GM18511 (cell line): Measurements from ENCODE around the gene RIN3.
A peak's percentile ranks its signal among the peaks of the same experiment; 100 is the strongest.
"Not testable (repeated sequence)": the region's sequence is repeated elsewhere in the genome, so short reads cannot be mapped to it uniquely, and the experiment has no call there.

Source experiments
- ATAC-seq: cut with Tn5 transposase; IDR thresholded peaks from one replicate; pipeline ENCODE4 v1.9.1; 2021; ENCODE audit warnings: mild to moderate bottlenecking, moderate library complexity; ENCODE audit not compliant: unreplicated experiment

The RIN3 gene

DNA sequence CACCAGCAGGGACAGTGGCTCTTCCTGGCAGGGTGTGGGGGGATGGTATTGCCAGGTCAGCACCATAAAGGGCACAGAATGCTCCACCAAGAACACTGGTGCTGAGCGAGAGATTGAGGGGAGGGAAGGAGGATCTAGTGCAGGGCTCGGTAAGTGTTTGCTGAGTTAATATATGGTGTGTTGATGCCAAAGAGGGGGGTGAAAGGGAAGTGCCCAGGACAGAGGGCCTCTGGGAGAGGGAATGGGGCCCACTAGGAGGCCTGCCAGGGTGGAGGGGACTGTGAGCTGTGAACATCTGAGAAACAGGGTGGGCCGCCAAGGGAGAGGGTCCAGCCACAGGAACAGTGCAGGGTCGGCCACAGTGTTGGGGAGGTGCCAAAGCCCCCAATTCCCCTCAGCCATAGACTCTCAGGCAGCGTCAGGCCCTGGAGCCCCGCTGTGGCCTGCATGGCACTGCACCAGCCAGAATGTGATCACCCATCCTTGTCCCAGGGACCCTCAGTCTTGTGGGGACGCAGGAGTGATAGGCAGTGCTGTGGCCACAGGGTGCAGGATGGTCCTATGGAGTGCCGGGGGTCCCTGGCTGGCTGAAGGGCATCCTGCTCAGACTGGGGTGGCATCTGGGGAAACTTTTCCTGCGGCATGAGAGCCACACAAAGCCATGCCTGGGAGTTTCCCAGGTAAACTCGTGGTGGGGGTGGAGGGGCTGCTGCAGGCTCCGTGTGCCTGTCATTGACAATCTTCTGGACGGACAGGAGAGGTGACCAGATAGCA, 11.9 kb downstream of the RIN3 start:
- no peak for ATAC-seq

DNA sequence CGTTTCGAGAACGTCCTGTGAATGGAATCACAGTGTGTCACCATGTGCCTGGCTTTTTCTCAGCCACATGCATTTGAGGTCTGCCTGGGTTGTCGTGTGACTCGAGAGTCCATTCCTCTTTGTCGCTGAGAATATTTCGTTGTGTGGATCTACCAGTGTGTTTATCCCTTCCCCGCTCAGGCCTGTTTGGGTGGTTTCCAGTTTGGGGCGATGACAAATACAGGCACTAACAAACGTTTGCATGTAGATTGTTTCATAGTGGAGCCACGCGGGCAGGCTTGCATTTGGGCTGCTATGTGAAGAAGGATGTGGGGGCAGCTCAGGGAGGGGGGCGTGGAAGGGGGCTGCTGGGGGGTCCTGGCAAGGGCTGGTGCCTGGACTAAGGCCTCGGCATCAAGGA, 14.1 kb downstream of the RIN3 start:
- ATAC-seq: no peak

DNA sequence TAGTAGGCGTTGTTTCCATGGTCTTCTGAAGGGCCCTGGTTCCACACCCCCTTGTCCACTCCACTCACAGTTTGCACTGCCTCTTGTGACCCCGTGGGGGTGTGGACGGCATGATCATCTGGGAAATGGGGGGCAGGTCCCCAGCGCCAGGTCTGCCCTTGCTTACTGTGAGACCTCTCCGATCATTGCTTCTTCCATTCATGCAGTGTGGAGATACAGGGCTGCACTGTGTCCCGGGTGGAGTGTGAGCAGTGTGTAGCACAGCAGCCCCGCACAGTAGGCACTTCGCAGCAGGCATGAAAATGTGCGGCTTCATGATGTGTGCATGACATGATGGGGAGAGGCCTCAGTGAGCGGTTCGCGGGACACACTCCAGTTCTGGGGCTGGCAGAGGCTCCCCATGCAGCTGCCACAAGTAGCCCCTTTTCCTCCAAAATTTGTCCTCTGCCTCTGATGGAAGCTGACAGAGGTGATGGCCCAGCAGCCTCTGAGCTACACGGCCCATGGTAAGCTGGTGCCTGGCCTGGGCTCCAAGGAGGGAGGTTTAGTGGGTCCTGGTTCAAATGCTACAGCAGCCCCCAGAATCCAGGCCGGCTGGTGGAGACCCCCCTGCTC, 15.0 kb downstream of the RIN3 start:
- ATAC-seq: no peak

DNA sequence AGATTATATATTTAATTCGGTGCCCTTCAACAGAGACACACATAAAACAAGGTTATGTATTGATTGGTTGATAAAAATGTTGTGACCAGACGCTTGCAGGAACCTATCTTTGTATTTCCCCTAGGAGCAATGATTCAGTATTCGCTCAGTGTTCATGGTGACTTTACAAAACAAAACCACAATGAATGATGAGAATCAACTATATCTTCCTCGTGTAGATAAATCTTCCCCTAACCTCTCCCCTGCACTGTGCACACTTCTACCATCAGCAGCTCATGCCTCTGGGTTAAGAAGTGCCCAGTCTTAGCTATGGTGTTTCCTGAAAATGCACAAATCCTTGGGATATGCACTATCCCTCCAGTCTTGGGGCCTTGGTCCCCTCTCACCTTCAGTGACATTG, 16.3 kb downstream of the RIN3 start:
- no peak for ATAC-seq

DNA sequence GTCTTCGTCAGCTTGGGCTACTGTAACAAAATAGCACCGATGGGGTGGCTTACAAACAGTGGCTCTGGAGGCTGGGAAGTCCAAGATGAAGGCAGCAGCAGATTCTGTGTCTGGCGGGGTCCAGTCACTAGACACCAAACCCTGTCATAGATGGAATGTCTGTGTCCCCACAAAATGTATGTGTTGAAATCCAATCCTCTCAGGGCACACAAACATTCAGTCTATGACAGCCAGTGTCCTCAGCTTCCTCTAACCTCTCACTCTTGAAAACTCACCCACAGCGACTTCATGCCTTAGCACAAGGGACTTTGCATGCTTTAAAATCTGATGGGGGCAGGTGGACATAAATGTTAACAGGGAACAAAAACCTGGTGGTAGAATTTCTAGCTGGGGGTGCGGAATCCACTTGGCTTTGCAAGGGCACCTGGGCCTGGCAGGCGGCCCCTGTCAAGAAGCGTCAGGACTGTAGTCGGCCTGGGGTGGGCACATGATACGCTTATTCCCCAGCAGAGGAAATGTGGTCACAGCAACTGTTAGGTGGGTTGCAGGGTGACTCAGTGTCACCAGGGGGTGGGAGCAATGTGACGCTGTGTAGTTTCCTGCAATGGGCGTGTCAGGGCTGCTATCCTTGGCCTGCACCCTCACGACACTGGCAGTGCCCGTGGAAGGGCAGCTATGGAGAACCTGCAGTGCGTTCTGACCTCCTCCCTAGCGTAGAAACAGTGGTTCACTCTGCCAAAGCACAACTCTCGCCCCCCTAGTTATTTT, 17.7 kb downstream of the RIN3 start:
- ATAC-seq: peak; percentile 77

DNA sequence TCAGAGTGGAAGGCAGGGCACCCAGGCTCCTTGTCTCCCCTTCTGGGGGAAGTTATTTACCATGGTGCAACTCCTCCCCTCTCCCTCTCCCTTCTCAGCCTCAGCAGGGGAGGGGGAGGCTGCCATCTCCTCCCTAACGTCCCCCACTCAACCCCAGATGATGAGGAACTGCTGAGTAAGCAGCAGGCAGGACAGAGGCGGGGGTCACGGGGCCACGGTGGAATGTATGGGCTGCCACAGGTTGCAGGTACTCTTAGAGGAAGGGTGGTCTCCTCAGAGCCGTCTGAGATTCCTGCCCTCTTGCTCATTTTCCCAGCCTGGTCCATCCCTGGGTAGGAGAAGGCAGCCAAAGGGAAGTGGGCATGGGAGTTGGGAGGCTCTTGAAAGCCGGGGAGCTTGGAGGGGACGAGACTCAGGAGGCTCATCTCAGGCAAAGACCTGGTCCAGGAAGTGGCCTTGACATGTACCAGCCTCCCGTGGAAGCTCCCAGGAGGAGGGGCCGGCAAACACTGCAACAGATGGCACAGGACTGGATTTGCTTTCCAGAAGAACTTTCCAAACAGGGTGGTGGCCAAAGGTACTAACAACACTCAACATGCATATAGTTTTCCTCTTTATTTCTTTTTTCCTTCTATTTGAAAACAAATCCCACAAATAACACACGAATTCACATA, 19.0 kb downstream of the RIN3 start:
- ATAC-seq: no peak

DNA sequence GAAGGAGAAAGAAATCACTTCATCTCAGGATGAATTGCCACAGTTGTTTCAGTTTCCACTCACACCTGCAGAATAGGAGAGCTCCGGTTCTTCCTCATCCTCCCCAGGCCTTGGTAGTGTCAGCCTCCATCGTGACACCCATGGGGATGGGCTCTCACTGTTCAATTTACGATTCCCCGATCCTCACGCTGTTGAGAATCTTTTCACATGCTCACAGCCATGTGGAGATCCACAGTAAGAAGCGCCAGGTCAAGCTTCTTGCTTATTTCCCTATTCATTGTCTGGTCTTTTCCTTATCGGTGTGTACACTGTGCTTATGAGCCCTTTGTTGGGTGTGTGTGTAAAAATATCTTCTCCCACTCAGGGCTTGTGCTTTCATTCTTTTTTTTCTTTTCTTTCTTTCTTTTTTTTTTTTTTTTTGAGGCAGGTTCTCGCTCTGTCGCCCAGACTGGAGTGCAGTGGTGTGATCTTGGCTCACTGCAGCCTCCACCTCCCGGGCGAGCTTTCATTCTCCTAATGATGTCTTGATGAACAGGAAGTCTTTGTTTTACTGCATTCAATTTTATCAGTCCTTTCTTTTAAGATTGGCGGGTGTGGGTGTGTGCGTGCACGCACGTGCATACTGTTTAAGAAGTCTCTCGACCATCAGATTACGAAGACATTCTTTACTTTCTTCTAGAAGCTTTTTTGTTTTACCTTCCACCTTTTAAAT, 21.5 kb downstream of the RIN3 start:
- no peak for ATAC-seq

DNA sequence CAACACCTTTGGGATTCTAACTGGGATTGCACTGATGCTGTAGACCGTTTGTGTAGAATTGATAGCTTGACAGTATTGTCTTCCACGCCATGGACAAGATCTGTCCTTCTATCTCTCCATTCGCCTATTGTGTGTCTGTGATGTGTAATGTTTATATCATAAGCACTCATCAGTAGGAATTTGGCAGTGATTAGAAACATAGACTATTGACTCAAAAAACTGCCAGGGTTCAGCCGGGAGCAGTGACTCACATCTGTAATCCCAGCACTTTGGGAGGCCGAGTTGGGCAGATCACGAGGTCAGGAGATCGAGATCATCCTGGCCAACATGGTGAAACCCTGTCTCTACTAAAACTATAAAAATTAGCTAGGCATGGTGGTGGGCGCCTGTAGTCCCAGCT, 22.6 kb downstream of the RIN3 start:
- ATAC-seq: not testable (repeated sequence)

DNA sequence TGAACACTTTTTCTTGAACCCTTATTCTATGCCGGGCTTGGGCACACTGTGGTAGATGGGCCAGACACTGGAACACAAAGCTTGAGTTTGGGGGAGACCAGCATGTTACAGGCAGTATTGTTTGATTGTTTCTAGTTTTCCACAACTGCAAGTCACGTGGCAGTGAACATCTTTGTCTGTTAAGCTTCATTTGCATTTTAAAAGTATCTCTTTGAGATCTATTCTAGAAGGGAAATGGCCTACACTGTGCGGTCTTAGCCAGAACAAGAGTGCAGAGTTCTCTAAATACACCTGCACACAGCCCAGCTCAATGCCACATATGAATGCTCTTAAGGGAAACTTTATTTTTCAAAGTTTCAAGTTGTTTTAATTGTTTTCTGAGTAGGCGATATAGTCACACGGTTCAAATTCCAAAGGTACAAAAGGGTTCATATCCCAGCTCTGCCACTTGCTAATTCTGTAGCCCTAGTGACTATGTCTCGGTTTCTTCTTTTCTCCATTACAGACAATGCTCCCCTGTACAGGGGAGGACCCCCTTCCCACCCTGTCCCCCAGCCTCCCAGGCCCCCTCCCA, 24.9 kb downstream of the RIN3 start:
- peak; percentile 90 for ATAC-seq

DNA sequence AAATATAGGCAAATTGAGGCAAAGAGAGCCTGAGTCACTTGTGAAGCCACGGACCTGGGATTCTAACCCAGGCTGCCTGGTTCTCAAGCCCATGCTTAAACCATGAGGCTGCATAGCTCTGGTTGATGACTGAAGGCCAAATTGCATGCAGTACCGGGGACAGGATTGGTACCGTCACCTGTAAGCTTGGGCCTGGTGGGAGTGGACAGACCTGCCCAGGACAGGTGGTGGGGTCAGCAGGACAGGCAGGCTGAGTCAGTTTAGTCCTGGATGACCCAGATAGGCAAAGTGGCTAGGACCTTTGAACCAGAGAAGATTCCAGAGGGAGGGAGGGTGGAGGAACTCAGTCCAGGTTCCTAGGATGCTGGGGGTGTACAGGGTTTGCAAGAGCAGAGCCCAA, 25.8 kb downstream of the RIN3 start:
- no peak for ATAC-seq

DNA sequence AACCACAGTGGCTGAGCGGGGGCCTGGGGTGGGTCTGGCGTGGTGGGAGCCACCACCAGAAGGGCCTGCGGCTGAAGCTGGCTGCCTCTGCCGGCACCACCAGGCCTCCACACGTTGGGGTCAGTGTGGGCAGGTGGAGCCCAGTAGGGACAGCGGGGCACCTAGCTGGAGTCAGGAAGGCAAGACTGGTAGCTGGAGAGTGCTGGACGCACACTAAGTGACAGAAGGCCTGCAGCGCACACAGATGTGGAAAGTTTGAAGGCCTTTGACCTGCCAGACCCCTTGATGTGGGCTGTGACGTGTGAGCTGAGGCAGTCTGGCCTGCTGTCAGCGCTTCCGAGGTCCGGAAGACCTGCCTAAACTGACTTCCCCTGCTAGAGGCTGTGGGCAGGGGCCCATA, 26.3 kb downstream of the RIN3 start:
- no peak for ATAC-seq

DNA sequence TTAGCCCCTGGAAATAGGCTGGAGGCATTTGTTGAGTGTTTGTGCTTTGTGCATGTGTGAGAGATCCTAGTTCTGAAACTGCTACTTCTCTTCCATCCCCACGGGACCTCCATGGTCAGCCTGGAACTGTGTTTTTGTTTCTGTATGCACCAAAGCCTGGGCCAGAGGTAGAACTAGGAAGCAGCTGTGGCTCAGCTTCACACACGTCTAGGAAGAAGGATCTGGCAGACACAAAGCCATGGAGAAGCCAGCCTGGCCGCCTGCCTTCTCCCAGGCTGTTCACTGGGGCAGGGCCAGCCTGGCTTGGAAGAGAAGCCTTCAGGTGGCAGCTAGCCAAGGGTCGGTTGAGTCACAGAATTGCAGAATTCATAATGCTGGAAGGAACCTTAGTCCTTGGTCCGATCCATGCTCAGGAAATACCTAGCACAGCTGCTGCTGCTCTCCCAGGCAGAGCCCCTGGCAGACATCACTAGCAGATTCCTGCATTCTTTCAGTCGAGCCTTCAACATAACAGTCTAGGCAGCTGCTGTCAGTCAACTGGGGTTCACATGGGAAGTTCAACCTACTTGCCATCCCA, 27.0 kb downstream of the RIN3 start:
- peak; percentile 45 for ATAC-seq

DNA sequence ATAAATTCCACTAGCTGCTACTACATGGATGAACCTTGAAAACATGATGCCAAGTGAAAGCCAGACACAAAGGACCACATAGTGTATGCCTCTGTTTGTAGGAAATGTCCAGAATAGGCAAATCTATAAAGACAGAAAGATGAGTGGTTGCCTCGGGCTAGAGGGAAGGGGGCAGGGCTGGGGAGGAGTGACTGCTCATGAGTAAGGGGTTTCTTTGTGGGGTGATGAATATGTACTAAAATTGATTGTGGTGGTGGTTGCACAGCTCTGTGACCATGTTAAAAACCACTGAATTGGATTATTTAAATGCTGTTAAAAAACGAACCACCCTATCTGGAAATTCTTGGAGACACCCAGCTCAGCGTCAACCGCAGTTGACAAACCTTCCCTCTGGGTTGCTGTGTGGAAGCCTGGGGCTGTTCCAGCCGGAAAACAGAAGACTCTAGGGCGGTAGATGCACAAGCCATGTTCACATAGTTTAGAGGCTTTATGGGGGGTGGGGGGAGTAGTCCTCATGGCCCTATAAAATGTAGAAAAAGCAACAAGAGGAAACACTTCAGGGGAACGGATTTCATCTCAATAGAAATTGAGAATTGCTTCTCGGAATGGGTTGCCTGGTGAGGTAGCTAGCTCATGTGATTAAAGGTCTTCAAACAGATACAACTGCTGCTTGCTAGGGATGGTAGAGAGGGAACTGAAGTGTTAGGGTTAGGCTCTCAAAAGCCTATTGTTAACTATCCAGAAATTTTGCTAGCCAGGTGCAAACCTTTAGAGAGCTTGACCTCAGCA, 29.4 kb downstream of the RIN3 start:
- no peak for ATAC-seq

DNA sequence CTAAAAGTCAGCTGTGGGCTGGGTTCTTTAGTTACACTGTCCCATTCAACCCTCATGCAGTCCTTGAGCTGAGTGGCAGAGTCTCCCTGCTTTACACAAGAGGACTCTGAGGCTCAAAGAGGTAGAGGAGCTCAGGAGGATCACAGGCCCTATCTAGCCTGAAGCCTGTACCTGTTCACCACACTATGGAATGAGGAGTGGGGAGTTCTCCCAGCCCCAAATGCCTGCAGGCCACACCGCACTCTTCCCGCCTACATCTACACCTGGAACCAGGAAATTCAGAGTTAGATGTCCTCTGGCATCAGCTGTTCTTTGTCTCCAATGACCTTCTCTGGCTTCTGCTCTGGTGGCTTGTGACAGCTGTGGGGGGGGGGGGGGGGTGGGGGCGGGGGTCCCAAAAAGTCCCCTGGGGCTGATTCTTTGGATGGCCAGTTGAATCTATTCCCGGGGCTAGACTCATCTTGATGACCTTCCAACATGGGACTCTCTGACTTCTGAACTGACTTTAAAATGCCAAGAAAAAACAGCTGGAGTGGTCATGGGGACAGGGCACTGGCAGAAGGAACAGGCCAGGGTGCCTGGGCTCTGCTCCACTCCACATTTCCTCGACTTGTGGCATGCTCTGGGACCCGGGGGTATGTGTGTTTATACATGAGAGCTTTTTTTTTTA, 30.6 kb downstream of the RIN3 start:
- no peak for ATAC-seq

DNA sequence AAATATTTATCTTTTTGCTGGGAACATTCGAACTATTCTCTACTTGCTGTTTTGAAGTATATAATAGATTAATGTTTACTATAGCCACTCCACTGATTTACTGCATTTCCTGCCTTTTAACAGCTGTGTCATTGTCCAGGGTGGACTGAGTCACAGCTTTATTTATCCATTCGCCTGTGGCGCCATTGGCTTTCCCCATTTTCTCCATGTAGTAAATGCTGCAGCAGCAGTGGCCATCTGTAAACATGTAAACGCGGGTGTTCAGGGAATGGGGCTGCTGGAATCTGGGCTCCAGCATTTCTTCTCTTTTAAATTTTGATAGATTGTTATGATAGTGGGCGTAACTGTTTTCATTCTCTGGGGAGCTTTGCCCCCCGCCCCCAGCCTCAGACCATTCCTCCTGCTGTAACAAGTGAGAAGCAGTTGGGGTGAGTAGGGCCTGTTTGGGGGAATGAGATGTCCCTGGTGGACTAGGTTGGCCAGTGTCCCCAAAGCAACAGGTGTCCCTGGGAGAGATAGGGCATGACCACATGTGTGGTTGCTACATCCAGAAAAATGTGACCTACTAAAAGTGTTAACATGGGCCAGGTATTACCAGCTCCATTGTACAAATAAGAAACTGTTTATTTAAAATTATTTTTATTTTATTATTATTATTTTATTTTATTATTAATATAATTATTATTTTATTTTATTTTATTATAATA, 32.9 kb downstream of the RIN3 start:
- no peak for ATAC-seq

DNA sequence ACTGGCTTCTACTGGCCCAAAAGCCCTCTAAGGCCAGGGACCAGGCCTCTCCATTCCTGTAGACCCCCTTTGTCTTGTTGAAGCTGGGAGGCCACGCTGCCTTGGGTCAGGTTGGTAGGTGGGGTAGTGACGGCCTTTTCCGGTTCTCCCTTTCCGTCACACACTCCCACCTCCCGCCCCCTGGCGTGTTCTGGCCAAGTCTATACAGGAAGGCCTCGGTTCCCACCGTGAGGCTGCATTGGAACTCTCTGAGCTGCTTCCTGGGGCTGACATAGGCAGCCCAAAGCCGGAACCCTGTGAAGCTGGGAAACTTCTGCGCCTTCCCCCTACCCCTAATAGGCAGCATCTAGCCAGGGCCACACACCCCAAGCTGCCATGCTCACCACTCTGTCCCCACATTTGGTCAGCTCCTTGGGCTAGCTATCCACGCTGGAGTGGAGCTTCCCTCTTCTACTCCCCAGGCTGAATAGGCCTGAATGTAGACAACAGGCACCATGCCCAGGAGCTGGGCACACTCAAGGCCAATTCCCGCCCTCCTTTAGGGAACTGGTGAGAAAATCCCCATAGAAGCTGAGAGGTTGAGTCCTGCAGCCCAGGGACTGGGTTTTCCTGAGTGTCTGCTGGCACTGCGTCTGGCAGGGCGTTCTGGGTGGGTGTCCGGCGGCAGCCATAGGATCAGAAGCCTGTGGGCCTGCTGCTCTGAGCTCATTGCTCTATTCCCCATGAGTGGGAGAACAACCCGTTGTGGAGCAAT, 35.7 kb downstream of the RIN3 start:
- ATAC-seq: no peak

DNA sequence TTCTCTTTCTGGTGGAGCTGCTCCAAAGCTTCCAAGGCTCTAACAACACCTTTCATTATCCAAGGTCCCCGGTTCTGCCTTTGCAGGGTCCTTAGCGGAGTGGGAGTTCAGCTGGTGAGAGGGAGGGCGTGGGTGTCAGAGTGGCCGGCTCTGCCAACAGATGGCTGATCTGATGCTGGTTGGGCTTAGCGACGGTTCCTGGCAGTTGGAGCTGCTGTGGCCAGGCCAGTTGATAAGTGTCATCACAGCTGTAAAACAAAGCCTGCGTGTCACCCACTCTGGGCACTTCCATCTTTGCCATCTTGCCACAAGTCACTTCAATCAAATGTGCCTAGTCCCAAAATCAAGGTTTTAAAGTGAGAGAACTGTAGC, 36.3 kb downstream of the RIN3 start:
- ATAC-seq: no peak
